A549 (cell line): ENCODE measurements around the gene DIP2C. TPM values are rescaled to one million over a fixed set of nuclear protein-coding genes. Genes with fewer than 3 reads are reported as not detected.

Experiments
- ATAC-seq, 2 experiments: fragments of 200-7000 bp in 1 of 2; fragments of >200 bp in 1 of 2; cut with Nextera tagmentation in 1 of 2; cut with Tn5 transposase in 1 of 2; 3 replicates each; pipeline versions ENCODE4 v1.8.0 to v1.9.1; 2018 to 2020; ENCODE audit warnings: mild to moderate bottlenecking in 1 of 2, moderate library complexity in 1 of 2
- CTCF ChIA-PET: fragments of 300-600 bp; sonication (Branson Sonifier 250); formaldehyde crosslinking; extraction: SDS; loops from one replicate; lab custom pipeline; 2021; ENCODE audit warnings: antibody characterized with exemption, inconsistent platforms; lab: Yijun Ruan, JAX
- POLR2A ChIA-PET: fragments of 350-600 bp; formaldehyde crosslinking; extraction: SDS; loops from one replicate; lab custom pipeline; 2021; ENCODE audit warnings: antibody characterized with exemption, inconsistent platforms; lab: Yijun Ruan, JAX
- DNase-seq, 2 experiments: peaks; one replicate each; pipeline versions ENCODE4 v3.0.0 to v3.0.0-alpha.2; 2011 to 2016; ENCODE audit warnings: low read depth in 1 of 2, low spot score in 1 of 2
- FAIRE-seq: peaks from 2 replicates; lab custom pipeline; 2011; peaks lifted over from hg19 to GRCh38; lab: Jason Lieb, UNC
- H3K27ac ChIP-seq, 2 experiments: fragments of >200 bp; sonication (Bioruptor Twin); formaldehyde crosslinking; 3 replicates each; pipeline ENCODE4 v1.5.1; 2016 to 2017
- H3K4me1 ChIP-seq: fragments of >200 bp; sonication (Bioruptor Twin); formaldehyde crosslinking; 3 replicates; pipeline ENCODE4 v1.6.1; 2016
- H3K4me2 ChIP-seq: fragments of >200 bp; sonication (Bioruptor Twin); formaldehyde crosslinking; 3 replicates; pipeline ENCODE4 v1.6.1; 2016
- H3K4me3 ChIP-seq: fragments of >200 bp; sonication (Bioruptor Twin); formaldehyde crosslinking; 3 replicates; pipeline ENCODE4 v1.5.1; 2016
- H3K9me3 ChIP-seq: fragments of >200 bp; sonication (Bioruptor Twin); formaldehyde crosslinking; 3 replicates; pipeline ENCODE4 v1.6.1; 2016
- BCL3 ChIP-seq: fragments of >200 bp; sonication (Bioruptor Twin); formaldehyde crosslinking; IDR thresholded peaks from 3 replicates; pipeline ENCODE4 v1.6.1; 2016
- CHD4 ChIP-seq: fragments of 200-600 bp; sonication (generic); IDR thresholded peaks from 2 replicates; pipeline ENCODE4 v1.6.1; 2016; ENCODE audit warnings: antibody characterized with exemption, mild to moderate bottlenecking, borderline replicate concordance
- CTCF ChIP-seq: fragments of >200 bp; sonication (Bioruptor Twin); formaldehyde crosslinking; IDR thresholded peaks from 3 replicates; pipeline ENCODE4 v1.5.1; 2016
- E2F6 ChIP-seq: IDR thresholded peaks from 2 replicates; pipeline ENCODE4 v1.6.1; 2012; ENCODE audit warnings: low read depth, borderline replicate concordance
- EHF ChIP-seq: fragments of 250-450 bp; sonication (Bioruptor Pico); IDR thresholded peaks from 2 replicates; pipeline ENCODE4 v1.5.0; 2020; ENCODE audit warnings: mild to moderate bottlenecking
- EHMT2 ChIP-seq: fragments of 200-600 bp; sonication (generic); IDR thresholded peaks from 2 replicates; pipeline ENCODE4 v1.6.1; 2016; ENCODE audit warnings: antibody characterized with exemption, low read depth, mild to moderate bottlenecking, moderate library complexity
- EP300 ChIP-seq, 2 experiments: fragments of >200 bp; sonication (Bioruptor Twin); formaldehyde crosslinking; IDR thresholded peaks; 2 replicates in 1 of 2; 3 replicates in 1 of 2; pipeline ENCODE4 v1.6.1; 2016 to 2017
- FOXS1 ChIP-seq: fragments of 250-450 bp; sonication (Bioruptor Pico); IDR thresholded peaks from 2 replicates; pipeline ENCODE4 v1.5.0; 2020; ENCODE audit warnings: mild to moderate bottlenecking, moderate library complexity
- GATA3 ChIP-seq: IDR thresholded peaks from 2 replicates; pipeline ENCODE4 v1.6.1; 2012; ENCODE audit warnings: borderline replicate concordance
- HEYL ChIP-seq: fragments of 250-450 bp; sonication (Bioruptor Pico); IDR thresholded peaks from 2 replicates; pipeline ENCODE4 v1.8.0; 2021; ENCODE audit warnings: mild to moderate bottlenecking, moderate library complexity
- HMGXB4 ChIP-seq: fragments of 250-450 bp; sonication (Bioruptor Pico); IDR thresholded peaks from 2 replicates; pipeline ENCODE4 v1.5.0; 2021; ENCODE audit warnings: mild to moderate bottlenecking, moderate library complexity, borderline replicate concordance
- KDM1A ChIP-seq: fragments of 200-600 bp; sonication (generic); IDR thresholded peaks from 2 replicates; pipeline ENCODE4 v1.6.1; 2016; ENCODE audit warnings: low read depth, mild to moderate bottlenecking
- MAZ ChIP-seq: fragments of 150-350 bp; IDR thresholded peaks from 2 replicates; pipeline ENCODE4 v1.6.1; 2014; ENCODE audit warnings: antibody characterized with exemption, low read depth, low read length, borderline replicate concordance
- RCOR1 ChIP-seq: fragments of 150-350 bp; IDR thresholded peaks from 2 replicates; pipeline ENCODE4 v1.6.1; 2014; ENCODE audit warnings: antibody characterized with exemption, low read length, low read depth
- REST ChIP-seq: fragments of 200-600 bp; sonication (generic); IDR thresholded peaks from 2 replicates; pipeline ENCODE4 v1.6.1; 2016; ENCODE audit warnings: antibody characterized with exemption, mild to moderate bottlenecking, moderate library complexity
- SMC3 ChIP-seq: fragments of >200 bp; sonication (Bioruptor Twin); formaldehyde crosslinking; IDR thresholded peaks from 3 replicates; pipeline ENCODE4 v1.6.1; 2018; ENCODE audit warnings: inconsistent platforms
- SREBF2 ChIP-seq: fragments of 450-650 bp; IDR thresholded peaks from 2 replicates; pipeline ENCODE4 v1.6.1; 2014; ENCODE audit warnings: mild to moderate bottlenecking, moderate library complexity
- USF2 ChIP-seq: fragments of 450-650 bp; IDR thresholded peaks from 2 replicates; pipeline ENCODE4 v1.6.1; 2014; ENCODE audit warnings: antibody characterized with exemption
- ZNF302 ChIP-seq: fragments of 250-450 bp; sonication (Bioruptor Pico); IDR thresholded peaks from 2 replicates; pipeline ENCODE4 v1.9.0; 2021; ENCODE audit warnings: inconsistent platforms, mild to moderate bottlenecking, moderate library complexity
- WGBS: methylation state at CpG from one replicate; pipeline ENCODE4 v1.1.6; 2017; ENCODE audit errors: missing lambda C conversion rate; 5-methylcytosine and 5-hydroxymethylcytosine counted together
- polyA plus RNA-seq, 4 experiments: library from polyadenylated mRNA; depleted of rRNA in 3 of 4; stranded (reverse); fragments of >200 nt; fragmentation: RNase III in 1 of 4; extraction: RNeasy Plus Mini Kit Qiagen cat#74134 plus additional on column Dnase treatment in 1 of 4; gene quantifications; 2 replicates in 3 of 4; 3 replicates in 1 of 4; pipeline ENCODE4 v1.2.3, GENCODE V29; 2011 to 2017

The DIP2C gene
- polyA plus RNA-seq, 2 of the 4 experiments (the other 2 are of a cell fraction) = 3.7 to 5.0 TPM

- FAIRE-seq = no peak
- H3K4me2 ChIP-seq = no peak overlapping the region
- no peaks in the 10 kb centered on the region for H3K9me3 ChIP-seq
- WGBS = 92% methylated on average over 18 of the region's 19 CpGs
- POLR2A ChIA-PET = no interaction called here
- TF ChIP-seq EP300 (IDR thresholded peaks at IDR 0.05) (no peak), CTCF (no peak), EHMT2 (no peak), MAZ (no peak), HEYL (CRISPR knock-in tag) (no peak), BCL3 (no peak), RCOR1 (no peak), REST (no peak), SMC3 (no peak), SREBF2 (no peak), E2F6 (no peak), ZNF302 (no peak), HMGXB4 (CRISPR knock-in tag) (no peak), CHD4 (no peak), FOXS1 (CRISPR knock-in tag) (no peak), EHF (CRISPR knock-in tag) (no peak), USF2 (no peak), GATA3 (no peak), KDM1A (no peak)
- no peak overlapping the region for H3K4me3 ChIP-seq
- H3K4me1 ChIP-seq = peaks cover 18% of the 10 kb centered on the region
- no peak for DNase-seq
- CTCF ChIA-PET = interaction anchor here (1.2 to 1.8 kb wide), 2 partner anchors 9 to 175 kb away, joined by 3 to 4 read pairs; no protein-coding TSS in a partner anchor
- no peak for ATAC-seq
- H3K27ac ChIP-seq = no peak overlapping the region
Observed at GRCh38 chr10:686155-686931, 3.1 kb downstream of the DIP2C start.
